ENCODE measurements around the gene MROH8.

MROH8 gene

DNA sequence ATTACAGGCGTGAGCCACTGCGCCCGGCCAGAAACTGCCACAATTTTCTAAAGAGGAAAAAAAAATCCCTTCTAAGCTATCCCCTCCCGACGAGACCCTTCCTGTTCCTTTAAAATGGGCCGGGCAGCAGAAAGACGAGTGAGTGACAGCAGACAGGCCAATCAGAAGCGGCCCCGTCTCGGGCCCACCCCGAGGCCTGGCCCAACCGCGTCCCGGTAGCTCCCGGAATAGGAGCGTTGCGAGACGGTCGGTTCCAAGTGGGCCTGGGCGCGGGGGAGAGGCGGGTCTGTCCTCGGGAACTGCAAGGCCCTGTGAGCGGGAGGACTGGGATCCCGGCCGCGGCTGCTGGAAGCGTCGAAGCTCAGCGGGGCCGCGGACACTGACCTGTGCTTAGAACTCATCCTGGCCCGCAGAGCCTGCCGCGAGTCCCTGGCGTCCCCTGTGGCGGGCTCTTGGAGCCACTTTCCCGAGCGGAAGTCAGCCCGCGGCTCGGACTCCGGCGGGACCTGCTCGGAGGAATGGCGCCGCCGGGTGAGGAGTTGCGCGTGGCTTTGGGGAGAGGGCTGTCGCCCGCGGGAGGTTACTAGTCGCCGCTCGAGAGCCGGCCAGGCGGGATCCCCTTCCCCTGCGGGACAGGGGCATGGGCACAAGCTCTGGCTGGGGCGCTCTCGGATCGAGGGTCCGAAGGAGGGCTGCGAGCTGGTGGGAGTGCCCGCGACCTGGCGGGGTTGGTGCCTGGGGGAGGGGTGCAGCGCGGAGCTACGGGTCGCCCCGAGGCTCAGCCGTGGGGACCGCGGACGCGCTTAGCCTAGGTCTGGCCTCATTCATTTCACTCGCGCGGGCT, at the start of gene MROH8, which contains the start of gene RPN2:
MROH8 (minus strand) TSS at position 710 of the 844 bp plus-strand sequence.
RPN2 (plus strand) TSS at position 492 of the 844 bp plus-strand sequence; CDS start at position 519, 27 bp downstream.
- peak; percentile 99 for DNase-seq (ENCODE audit: low spot score)

DNA sequence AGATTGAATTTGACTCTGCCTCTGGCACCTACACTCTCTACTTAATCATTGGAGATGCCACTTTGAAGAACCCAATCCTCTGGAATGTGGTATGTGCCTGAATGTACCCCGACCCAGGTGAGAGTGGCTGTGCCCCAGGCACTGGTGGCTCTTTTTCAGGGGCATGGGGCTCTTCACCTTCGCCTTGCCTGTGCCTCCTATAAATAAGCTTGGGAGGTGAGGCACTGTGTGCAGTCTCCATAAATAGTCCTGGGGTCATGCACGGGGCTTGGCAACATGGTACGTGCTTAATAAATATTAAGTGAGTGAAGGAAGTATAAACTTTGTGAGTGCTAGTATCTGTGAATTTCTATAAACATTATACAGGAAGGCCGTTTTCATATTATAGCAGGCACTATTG, 49.3 kb upstream of the MROH8 start:
- no peak for DNase-seq (ENCODE audit: low spot score)

DNA sequence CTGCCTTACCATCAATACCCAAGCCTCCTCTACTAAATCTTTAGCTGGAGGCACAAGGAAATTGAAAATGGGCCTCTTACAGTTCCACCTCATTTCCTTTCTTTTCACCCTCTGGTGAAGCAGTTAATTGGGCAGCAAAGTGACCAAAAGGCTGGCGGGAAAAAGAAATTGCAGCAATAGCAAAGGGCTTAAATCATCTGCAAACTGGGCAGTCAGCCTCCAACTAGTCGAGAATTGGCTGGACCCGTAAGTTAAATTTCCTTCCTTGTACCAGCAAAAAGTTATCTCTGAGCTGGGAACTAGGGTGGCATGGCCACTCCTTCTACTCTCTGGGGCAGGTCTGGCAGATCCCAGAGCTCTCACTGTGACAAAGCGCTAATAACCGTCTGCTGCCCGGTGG, 48.7 kb upstream of the MROH8 start:
- DNase-seq (ENCODE audit: low spot score), result peak; percentile 34

GRCh38 chr20:37226889-37227288, 47.5 kb upstream of the MROH8 start:
- peak; percentile 43 for DNase-seq (ENCODE audit: low spot score)

DNA sequence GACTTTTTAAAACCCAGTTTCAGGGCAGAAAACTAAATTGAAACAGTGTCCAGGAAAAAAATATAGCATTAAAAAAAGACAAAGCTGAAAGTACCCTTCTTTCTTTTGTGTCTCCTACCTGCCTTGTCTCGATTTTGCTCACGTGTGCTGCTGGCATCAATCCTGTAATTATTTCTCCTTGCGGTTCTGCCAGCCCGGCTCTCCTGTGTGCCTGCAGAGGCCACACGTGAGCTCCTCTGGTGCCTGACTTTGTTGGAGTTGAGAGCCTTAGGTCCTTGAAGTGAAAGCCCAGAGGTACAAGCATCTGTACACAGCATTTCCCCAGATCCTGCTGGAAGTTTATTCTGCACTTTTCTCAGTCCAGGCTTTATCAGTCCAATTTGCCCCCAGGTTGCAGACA, 45.8 kb upstream of the MROH8 start:
- DNase-seq (ENCODE audit: low spot score), result no peak

DNA sequence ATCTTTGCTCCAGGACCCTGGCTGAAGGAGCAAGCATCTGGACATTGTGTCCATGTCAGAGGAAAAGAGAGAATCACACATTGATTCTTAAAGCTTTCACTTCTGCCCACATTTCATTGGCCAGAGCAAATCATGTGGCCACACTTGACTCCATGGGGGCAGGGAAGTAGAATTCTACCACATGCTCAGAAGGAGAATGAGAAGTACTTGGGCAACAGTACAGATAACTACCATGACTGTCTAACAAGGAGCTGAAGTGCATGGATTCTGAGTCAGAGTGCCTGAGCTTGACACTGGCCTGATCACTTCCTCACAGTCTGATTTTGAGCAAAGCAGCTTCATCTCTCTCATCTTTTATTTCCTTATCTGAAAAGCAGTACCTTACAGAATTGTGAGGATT, 43.7 kb upstream of the MROH8 start:
- peak; percentile 89 for DNase-seq (ENCODE audit: low spot score)

DNA sequence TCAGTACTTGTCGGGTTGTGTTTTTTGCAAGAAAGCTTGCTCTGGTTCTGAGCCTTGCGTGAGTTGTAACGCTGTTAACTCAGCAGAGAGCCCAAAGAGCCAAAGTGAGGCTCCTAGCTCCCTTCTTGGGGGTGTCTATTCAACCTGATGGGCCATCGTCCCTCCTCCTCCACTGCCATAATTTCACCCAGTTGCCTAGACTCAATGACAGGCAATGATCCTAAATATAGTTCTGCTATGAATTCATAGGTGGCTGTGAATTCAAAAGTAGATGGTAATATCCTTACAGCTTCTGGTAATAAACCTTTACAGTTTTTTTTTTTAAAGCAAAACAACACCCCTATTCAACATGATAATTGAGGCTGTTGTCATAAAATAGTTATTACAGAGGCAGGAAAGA, 42.7 kb upstream of the MROH8 start:
- no peak for DNase-seq (ENCODE audit: low spot score)

DNA sequence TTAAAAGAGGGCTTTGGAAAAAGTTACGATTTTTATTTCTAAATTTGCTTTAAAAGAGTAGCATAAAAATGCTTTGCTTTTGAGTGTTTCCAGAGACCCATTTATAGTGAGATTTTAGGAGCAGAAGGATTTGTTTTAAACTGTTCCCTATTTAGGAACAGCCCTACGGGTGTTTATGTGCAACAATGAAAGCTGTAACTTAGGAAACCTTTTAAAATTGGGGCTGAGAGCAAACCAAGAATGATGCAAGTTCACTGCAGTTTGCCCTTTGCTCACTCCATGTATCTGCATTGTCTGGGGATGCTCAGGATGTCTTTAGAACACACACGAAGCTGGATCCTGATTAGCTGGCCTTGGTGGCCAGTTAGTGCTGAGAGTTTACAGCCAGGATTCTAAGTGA, 41.4 kb upstream of the MROH8 start:
- DNase-seq (ENCODE audit: low spot score), result peak; percentile 24

DNA sequence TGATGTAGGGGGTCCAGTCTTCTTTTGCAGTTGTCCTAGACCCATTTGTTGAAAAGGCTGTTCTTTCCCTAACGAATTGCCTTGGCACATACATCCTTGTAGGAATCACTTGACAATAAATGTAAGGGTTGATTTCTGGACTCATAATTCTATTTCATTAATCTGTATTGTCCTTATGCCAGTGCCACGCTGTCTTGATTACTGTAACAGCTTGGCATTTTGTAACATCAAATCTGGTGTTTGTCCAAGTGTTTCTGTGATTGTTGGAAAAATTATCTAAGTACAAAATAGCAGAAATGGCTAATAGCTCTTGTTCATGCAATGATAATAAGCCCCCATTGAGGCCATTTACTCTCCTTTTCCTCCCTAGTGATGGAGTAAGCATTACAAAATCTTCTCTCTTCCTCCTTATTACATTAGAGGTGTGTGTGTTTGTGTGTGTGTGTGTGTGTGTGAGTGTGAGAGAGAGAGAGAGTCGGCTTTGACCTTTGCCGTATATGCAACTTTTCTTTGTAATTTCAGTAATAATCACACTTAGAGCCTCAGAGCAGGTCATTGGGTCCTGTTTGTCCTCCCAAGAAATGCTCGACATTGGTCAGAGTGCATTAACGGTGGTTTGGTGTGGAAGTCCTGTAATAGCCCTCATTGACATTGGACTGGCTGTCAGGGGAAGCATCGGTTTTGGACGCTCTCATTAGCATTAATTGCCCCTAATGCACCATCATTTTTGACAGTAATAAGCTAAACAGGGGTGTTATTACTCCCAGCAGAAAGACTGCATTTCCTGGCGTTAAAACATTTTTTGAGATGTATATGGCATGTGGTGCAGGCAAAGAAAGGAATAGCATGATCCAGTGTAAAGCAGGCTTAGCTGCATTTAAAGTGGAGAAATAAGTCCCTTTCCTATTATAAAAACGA, 40.7 kb upstream of the MROH8 start:
- DNase-seq (ENCODE audit: low spot score), result no peak

DNA sequence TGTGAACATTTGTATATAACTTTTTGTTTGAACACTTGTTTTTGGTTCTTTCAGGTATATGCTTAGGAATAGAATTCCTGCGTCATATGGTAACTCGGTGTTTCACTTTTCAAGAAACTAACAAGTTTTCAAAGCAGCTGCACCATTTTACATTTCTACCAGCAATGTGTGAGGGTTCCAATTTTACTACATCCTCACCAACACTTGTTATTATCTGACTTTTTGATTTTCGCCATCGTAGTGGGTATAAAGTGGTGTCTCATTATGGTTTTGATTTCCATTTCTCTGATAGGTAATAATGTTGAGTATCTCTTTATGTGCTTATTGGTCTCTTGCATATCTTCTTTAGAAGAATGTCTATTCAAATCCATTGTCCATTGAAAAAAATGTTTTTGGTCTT, 39.6 kb upstream of the MROH8 start:
- no peak for DNase-seq (ENCODE audit: low spot score)

- DNase-seq (ENCODE audit: low spot score), result no peak
Observed at GRCh38 chr20:37218441-37218840, 39.1 kb upstream of the MROH8 start.

DNA sequence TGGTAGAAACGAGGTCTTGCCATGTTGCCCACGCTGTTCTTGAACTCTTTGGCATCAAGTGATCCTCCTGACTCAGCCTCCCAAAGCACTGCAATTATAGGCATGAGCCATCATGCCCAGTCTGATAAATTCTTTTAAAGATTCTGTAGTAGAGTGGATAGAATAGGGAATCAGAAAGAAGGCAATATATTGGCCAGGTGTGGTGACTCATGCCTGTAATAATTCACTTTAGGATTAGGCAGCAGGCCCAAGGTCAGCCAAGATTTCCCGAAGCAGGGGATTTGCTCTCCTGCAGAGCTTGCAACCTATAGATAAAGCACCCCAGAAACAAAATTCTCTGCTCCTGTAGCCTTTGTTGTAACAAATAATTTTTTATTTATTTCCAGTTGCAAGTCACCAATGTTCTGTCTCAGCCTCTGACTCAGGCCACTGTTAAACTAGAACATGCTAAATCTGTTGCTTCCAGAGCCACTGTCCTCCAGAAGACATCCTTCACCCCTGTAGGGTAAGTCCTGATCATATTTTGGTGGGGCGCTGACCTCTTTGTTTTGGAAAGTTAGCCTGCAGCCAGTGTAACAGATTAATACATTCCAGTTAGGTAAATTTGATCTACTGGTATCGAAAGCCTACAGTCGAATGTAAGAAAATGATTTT, 30.4 kb upstream of the MROH8 start:
- no peak for DNase-seq (ENCODE audit: low spot score)

DNA sequence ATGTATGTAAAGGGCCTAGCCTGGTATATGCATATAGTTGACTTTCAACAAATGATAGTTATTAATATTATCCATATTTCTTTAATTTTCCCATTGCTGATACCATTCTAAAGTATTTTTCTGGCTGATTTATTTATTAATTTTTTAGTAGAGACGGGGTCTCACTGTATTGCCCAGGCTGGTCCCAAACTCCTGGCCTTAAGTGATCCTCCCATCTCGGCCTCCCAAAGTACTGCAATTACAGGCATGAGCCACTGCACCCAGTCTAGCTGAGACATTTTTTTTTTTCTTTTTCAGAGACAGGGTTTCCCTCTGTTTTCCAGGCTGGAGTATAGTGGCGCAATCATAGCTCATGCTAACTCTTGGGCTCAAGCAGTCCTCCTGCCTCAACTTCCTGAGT, 29.8 kb upstream of the MROH8 start:
- no peak for DNase-seq (ENCODE audit: low spot score)

DNA sequence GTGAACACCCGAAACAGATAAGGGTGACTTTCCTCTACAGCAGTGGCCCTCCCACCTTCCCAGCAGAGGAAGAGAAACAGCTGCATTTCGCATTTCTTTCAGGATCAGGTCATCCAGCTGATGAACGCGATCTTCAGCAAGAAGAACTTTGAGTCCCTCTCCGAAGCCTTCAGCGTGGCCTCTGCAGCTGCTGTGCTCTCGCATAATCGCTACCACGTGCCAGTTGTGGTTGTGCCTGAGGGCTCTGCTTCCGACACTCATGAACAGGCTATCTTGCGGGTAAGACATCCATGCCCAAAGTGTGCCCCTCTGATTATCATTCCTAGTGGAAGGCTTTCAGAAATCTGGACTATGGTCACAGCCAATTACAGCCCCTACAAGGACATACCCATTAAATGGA, 27.8 kb upstream of the MROH8 start:
- DNase-seq (ENCODE audit: low spot score), result no peak

- no peak for DNase-seq (ENCODE audit: low spot score)
Observed at GRCh38 chr20:37205794-37206193, 26.4 kb upstream of the MROH8 start.

- no peak for DNase-seq (ENCODE audit: low spot score)
Observed at GRCh38 chr20:37205130-37205529, 25.8 kb upstream of the MROH8 start.

- no peak for DNase-seq (ENCODE audit: low spot score)
Observed at GRCh38 chr20:37204056-37204455, 24.7 kb upstream of the MROH8 start.

- peak; percentile 89 for DNase-seq (ENCODE audit: low spot score)
Observed at GRCh38 chr20:37202267-37202943, 23.1 kb upstream of the MROH8 start.

- DNase-seq (ENCODE audit: low spot score), result no peak
Observed at GRCh38 chr20:37201827-37202162, 22.4 kb upstream of the MROH8 start.

GRCh38 chr20:37200926-37201826, 21.8 kb upstream of the MROH8 start:
- no peak for DNase-seq (ENCODE audit: low spot score)

- DNase-seq (ENCODE audit: low spot score), result no peak
Observed at GRCh38 chr20:37200376-37200775, 21.0 kb upstream of the MROH8 start.

All from GM03348 (cell line).